H9 (cell line): ENCODE results near the gene CYGB. TPM values are rescaled to one million over a fixed set of nuclear protein-coding genes. Genes with fewer than 3 reads are reported as not detected.

Experiments
- DNase-seq: peaks from one replicate; pipeline ENCODE4 v3.0.0-alpha.2; 2017
- H2AFZ ChIP-seq: one replicate; pipeline ENCODE4 v1.6.1; 2013; ENCODE audit warnings: mild to moderate bottlenecking, low read length, control low read depth, moderate library complexity
- H2AK5ac ChIP-seq: 2 replicates; pipeline ENCODE4 v1.6.1; 2013; ENCODE audit warnings: low read length, control low read depth, mixed read lengths; ENCODE audit not compliant: insufficient read length
- H2BK120ac ChIP-seq: one replicate; pipeline ENCODE4 v1.6.1; 2013; ENCODE audit warnings: low read depth, mild to moderate bottlenecking, low read length, control low read depth, inconsistent platforms; ENCODE audit not compliant: poor library complexity, severe bottlenecking
- H2BK12ac ChIP-seq: 2 replicates; pipeline ENCODE4 v1.6.1; 2013; ENCODE audit warnings: low read length, control low read depth, mixed read lengths, low read depth; ENCODE audit not compliant: insufficient read length
- H2BK15ac ChIP-seq: 2 replicates; pipeline ENCODE4 v1.6.1; 2013; ENCODE audit warnings: low read depth, low read length, control low read depth
- H2BK20ac ChIP-seq: one replicate; pipeline ENCODE4 v1.6.1; 2013; ENCODE audit warnings: low read depth, mild to moderate bottlenecking, low read length, control low read depth, inconsistent platforms; ENCODE audit not compliant: poor library complexity, severe bottlenecking
- H2BK5ac ChIP-seq: 2 replicates; pipeline ENCODE4 v1.6.1; 2013; ENCODE audit warnings: low read length, control low read depth, mixed read lengths; ENCODE audit not compliant: insufficient read length
- H3K14ac ChIP-seq: 2 replicates; pipeline ENCODE4 v1.6.1; 2013; ENCODE audit warnings: low read length, control low read depth; ENCODE audit not compliant: insufficient read depth
- H3K18ac ChIP-seq: 2 replicates; pipeline ENCODE4 v1.6.1; 2013; ENCODE audit warnings: low read depth, mild to moderate bottlenecking, mixed read lengths, low read length, control low read depth; ENCODE audit not compliant: insufficient read length
- H3K23ac ChIP-seq: 2 replicates; pipeline ENCODE4 v1.6.1; 2013; ENCODE audit warnings: low read length, control low read depth, mixed read lengths, low read depth; ENCODE audit not compliant: insufficient read length
- H3K23me2 ChIP-seq: 2 replicates; pipeline ENCODE4 v1.6.1; 2013; ENCODE audit warnings: low read depth, mild to moderate bottlenecking, mixed read lengths, low read length, control low read depth; ENCODE audit not compliant: insufficient read length, poor library complexity, severe bottlenecking
- H3K27ac ChIP-seq: 2 replicates; pipeline ENCODE4 v1.5.1; 2013; ENCODE audit warnings: low read length, control low read depth, mixed read lengths, low read depth; ENCODE audit not compliant: insufficient read length
- H3K27me3 ChIP-seq: 2 replicates; pipeline ENCODE4 v1.6.1; 2013; ENCODE audit warnings: low read length, control low read depth, inconsistent platforms; ENCODE audit not compliant: insufficient read depth
- H3K4ac ChIP-seq: 2 replicates; pipeline ENCODE4 v1.6.1; 2013; ENCODE audit warnings: low read depth, mild to moderate bottlenecking, control low read depth, inconsistent platforms, low read length, moderate library complexity
- H3K4me1 ChIP-seq: 2 replicates; pipeline ENCODE4 v1.6.1; 2013; ENCODE audit warnings: low read length, control low read depth, inconsistent platforms; ENCODE audit not compliant: insufficient read depth
- H3K4me2 ChIP-seq: 2 replicates; pipeline ENCODE4 v1.6.1; 2013; ENCODE audit warnings: low read length, control low read depth, mixed read lengths; ENCODE audit not compliant: insufficient read length, insufficient read depth
- H3K56ac ChIP-seq: 2 replicates; pipeline ENCODE4 v1.6.1; 2013; ENCODE audit warnings: low read depth, mild to moderate bottlenecking, mixed read lengths, low read length, control low read depth; ENCODE audit not compliant: insufficient read length
- H3K79me1 ChIP-seq: 2 replicates; pipeline ENCODE4 v1.6.1; 2013; ENCODE audit warnings: low read depth, mild to moderate bottlenecking, moderate library complexity, low read length, control low read depth, inconsistent platforms; ENCODE audit not compliant: insufficient read depth, poor library complexity, severe bottlenecking
- H3K79me2 ChIP-seq: 2 replicates; pipeline ENCODE4 v1.6.1; 2013; ENCODE audit warnings: low read length, control low read depth, inconsistent platforms; ENCODE audit not compliant: insufficient read depth
- H3K9ac ChIP-seq: 2 replicates; pipeline ENCODE4 v1.6.1; 2013; ENCODE audit warnings: low read length, control low read depth, mixed read lengths; ENCODE audit not compliant: insufficient read length; ENCODE audit errors: extremely low read depth
- H3K9me3 ChIP-seq: one replicate; pipeline ENCODE4 v1.6.1; 2013; ENCODE audit warnings: low read depth, low read length, inconsistent platforms; ENCODE audit not compliant: control insufficient read depth
- H3T11ph ChIP-seq: one replicate; pipeline ENCODE4 v1.6.1; 2013; ENCODE audit warnings: mild to moderate bottlenecking, low read length, control low read depth, inconsistent platforms
- H4K20me1 ChIP-seq: one replicate; pipeline ENCODE4 v1.6.1; 2013; ENCODE audit not compliant: control insufficient read depth, insufficient read length, insufficient read depth
- H4K5ac ChIP-seq: 2 replicates; pipeline ENCODE4 v1.6.1; 2013; ENCODE audit warnings: low read depth, mild to moderate bottlenecking, mixed read lengths, low read length, control low read depth; ENCODE audit not compliant: insufficient read length
- H4K8ac ChIP-seq: replicated peaks from 2 replicates; pipeline ENCODE4 v1.6.1; 2013; ENCODE audit warnings: low read length, control low read depth, mixed read lengths, low read depth; ENCODE audit not compliant: insufficient read length
- H4K91ac ChIP-seq: 2 replicates; pipeline ENCODE4 v1.6.1; 2013; ENCODE audit warnings: low read depth, mild to moderate bottlenecking, moderate library complexity, mixed read lengths, low read length, control low read depth; ENCODE audit not compliant: insufficient read length
- H3K27ac Mint-ChIP-seq, 3 experiments: 2 replicates in 2 of 3; 3 replicates in 1 of 3; pipeline ENCODE4 v1.8.0; 2020 to 2021; ENCODE audit warnings: mixed read lengths in 3 of 3, mild to moderate bottlenecking in 1 of 3, moderate library complexity in 1 of 3
- H3K27me3 Mint-ChIP-seq: 2 replicates; pipeline ENCODE4 v1.8.0; 2021; ENCODE audit warnings: low read depth, mild to moderate bottlenecking, moderate library complexity, mixed read lengths
- H3K36me3 Mint-ChIP-seq, 3 experiments: 2 replicates in 2 of 3; 3 replicates in 1 of 3; pipeline ENCODE4 v1.8.0; 2020 to 2021; ENCODE audit warnings: low read depth in 3 of 3, mixed read lengths in 3 of 3; ENCODE audit not compliant: insufficient read depth in 1 of 3
- H3K4me1 Mint-ChIP-seq, 2 experiments: 2 replicates each; pipeline ENCODE4 v1.8.0; 2020; ENCODE audit warnings: mixed read lengths in 2 of 2
- H3K4me3 Mint-ChIP-seq, 2 experiments: 2 replicates in 1 of 2; 3 replicates in 1 of 2; pipeline ENCODE4 v1.8.0; 2020 to 2021; ENCODE audit warnings: mild to moderate bottlenecking in 2 of 2, mixed read lengths in 2 of 2, moderate library complexity in 1 of 2
- H3K9me3 Mint-ChIP-seq, 2 experiments: 2 replicates in 1 of 2; 3 replicates in 1 of 2; pipeline ENCODE4 v1.8.0; 2020; ENCODE audit warnings: mild to moderate bottlenecking in 2 of 2, mixed read lengths in 2 of 2, moderate library complexity in 1 of 2
- CTCF ChIP-seq: fragments of 200-600 bp; sonication (generic); conservative IDR thresholded peaks from 3 replicates; pipeline ENCODE4 v1.8.0; 2021; ENCODE audit warnings: antibody characterized with exemption, mild to moderate bottlenecking
- WGBS: extraction: QIAGEN DNeasy Blood & Tissue Kit; methylation state at CpG from one replicate; pipeline ENCODE4 v1.1.7; 2013; ENCODE audit warnings: missing lambda C conversion rate, low lambda C conversion rate, mixed read lengths; ENCODE audit not compliant: insufficient read length; ENCODE audit errors: extremely low coverage; 5-methylcytosine and 5-hydroxymethylcytosine counted together
- total RNA-seq: library from RNA; stranded (reverse); gene quantifications from 2 replicates; pipeline ENCODE4 v1.2.1, GENCODE V29; 2021

Gene CYGB
- total RNA-seq, 1 experiment from 2014 or later: 2.4 TPM

GRCh38 chr17:76576189-76576588, 38.7 kb upstream of the CYGB start:
- Histone ChIP-seq H4K8ac (no peak overlapping the region), H3K23me2 (no peaks in the 10 kb centered on the region), H2AFZ (no peak overlapping the region), H2BK5ac (no peak overlapping the region), H2BK120ac (no peak overlapping the region), H3K27me3 (no peaks in the 10 kb centered on the region; the same call in 1 of the 2 replicates), H4K5ac (no peak overlapping the region), H3K56ac (no peak overlapping the region), H3K79me1 (no peaks in the 10 kb centered on the region), H3K27ac (no peak overlapping the region), H3K9me3 (no peaks in the 10 kb centered on the region), H2BK15ac (no peak overlapping the region), H3K79me2 (no peaks in the 10 kb centered on the region), H2BK20ac (no peak overlapping the region), H3K4me1 (no peaks in the 10 kb centered on the region), H3K18ac (no peak overlapping the region), H2AK5ac (no peak overlapping the region), H4K91ac (no peak overlapping the region), H3K4me2 (no peak overlapping the region), H3K4ac (no peak overlapping the region), H3K23ac (no peak overlapping the region), H4K20me1 (no peaks in the 10 kb centered on the region), H3K9ac (no peak overlapping the region), H3T11ph (no peak overlapping the region), H2BK12ac (no peak overlapping the region), H3K14ac (no peak overlapping the region)
- peaks cover 0 to 7% of the 10 kb centered on the region in 2 experiments; a peak in 1 of 5 replicates for H3K9me3 Mint-ChIP-seq
- peaks cover 6 to 11% of the 10 kb centered on the region in 2 experiments for H3K4me1 Mint-ChIP-seq
- no peak for TF ChIP-seq CTCF
- DNase-seq: no peak
- no peak overlapping the region for H3K27ac Mint-ChIP-seq
- no peaks in the 10 kb centered on the region for H3K36me3 Mint-ChIP-seq
- whole genome bisulfite sequencing: 100% methylated on average over 1 of the region's 9 CpGs
- peaks cover 14% of the 10 kb centered on the region for H3K27me3 Mint-ChIP-seq
- H3K4me3 Mint-ChIP-seq: no peak overlapping the region
